GM12878 (cell line): Measurements from ENCODE around the gene SP8. TPM values are rescaled to one million over a fixed set of nuclear protein-coding genes. Genes with fewer than 3 reads are reported as not detected.

Experiments
- ATAC-seq: fragments of 200-7000 bp; cut with Tn5 transposase; 3 replicates; pipeline ENCODE4 v1.9.1; 2020; ENCODE audit warnings: mild to moderate bottlenecking, moderate library complexity
- BruUV-seq: library from RNA; stranded (reverse); fragments of 400-500 nt; replicated peaks from 2 replicates; lab custom pipeline; 2021; lab: Mats Ljungman, UMichigan
- CTCF ChIA-PET: fragments of 300-600 bp; sonication (Branson Sonifier 250); formaldehyde crosslinking; extraction: SDS; loops from one replicate; lab custom pipeline; 2021; ENCODE audit warnings: inconsistent platforms; lab: Yijun Ruan, JAX
- POLR2A ChIA-PET: fragments of 350-600 bp; formaldehyde crosslinking; extraction: SDS; loops from one replicate; lab custom pipeline; 2021; ENCODE audit warnings: inconsistent platforms; lab: Charles Lee
- RAD21 ChIA-PET: fragments of 300-600 bp; sonication (Branson Sonifier 250); formaldehyde crosslinking; loops from one replicate; lab custom pipeline; 2023; ENCODE audit warnings: antibody characterized with exemption; ENCODE audit not compliant: unreplicated experiment; lab: Charles Lee
- SMC1A ChIA-PET: fragments of 300-600 bp; sonication (Branson Sonifier 250); formaldehyde crosslinking; loops from one replicate; lab custom pipeline; 2023; ENCODE audit not compliant: unreplicated experiment, uncharacterized antibody; lab: Charles Lee
- DNase-seq: peaks from one replicate; pipeline ENCODE4 v3.0.0-alpha.2; 2011; ENCODE audit warnings: low read depth, low spot score
- FAIRE-seq: peaks from 3 replicates; lab custom pipeline; 2011; peaks lifted over from hg19 to GRCh38; lab: Jason Lieb, UNC
- H2AFZ ChIP-seq: 2 replicates; pipeline ENCODE4 v1.6.0; 2011; ENCODE audit warnings: low read depth, low read length, control low read depth; ENCODE audit not compliant: control insufficient read depth
- H3K27ac ChIP-seq: 2 replicates; pipeline ENCODE4 v1.5.1; 2011; ENCODE audit warnings: control low read depth; ENCODE audit not compliant: control insufficient read depth, insufficient read depth
- H3K27me3 ChIP-seq, 2 experiments: replicated peaks in 1 of 2; 2 replicates each; pipeline versions ENCODE4 v1.6.0 to v1.6.1; 2011; ENCODE audit warnings: low read length in 1 of 2; ENCODE audit not compliant: control insufficient read depth in 2 of 2, insufficient read depth in 2 of 2
- H3K36me3 ChIP-seq, 2 experiments: 2 replicates each; pipeline ENCODE4 v1.5.1; 2011; ENCODE audit warnings: low read length in 1 of 2; ENCODE audit not compliant: control insufficient read depth in 2 of 2, insufficient read depth in 2 of 2
- H3K4me1 ChIP-seq: 2 replicates; pipeline ENCODE4 v1.6.1; 2011; ENCODE audit warnings: mild to moderate bottlenecking, low read length, moderate library complexity, mixed read lengths; ENCODE audit not compliant: control insufficient read depth, insufficient read depth
- H3K4me2 ChIP-seq: 2 replicates; pipeline ENCODE4 v1.6.0; 2011; ENCODE audit warnings: control low read depth; ENCODE audit not compliant: control insufficient read depth, insufficient read depth
- H3K4me3 ChIP-seq: fragments of 200-600 bp; sonication (generic); 2 replicates; pipeline ENCODE4 v1.5.1; 2016
- H3K79me2 ChIP-seq: 2 replicates; pipeline ENCODE4 v1.6.0; 2011; ENCODE audit warnings: low read length; ENCODE audit not compliant: control insufficient read depth, insufficient read depth
- H3K9ac ChIP-seq: 2 replicates; pipeline ENCODE4 v1.8.0; 2011; ENCODE audit warnings: low read length, control low read depth, mixed read lengths; ENCODE audit not compliant: control insufficient read depth, insufficient read depth
- H3K9me3 ChIP-seq: replicated peaks from 3 replicates; pipeline ENCODE4 v1.5.1; 2011; ENCODE audit warnings: mild to moderate bottlenecking, low read length; ENCODE audit not compliant: control insufficient read depth, insufficient read depth
- H4K20me1 ChIP-seq: 2 replicates; pipeline ENCODE4 v1.6.0; 2011; ENCODE audit not compliant: control insufficient read depth, insufficient read depth
- ATF7 ChIP-seq: fragments of 450-650 bp; IDR thresholded peaks from 2 replicates; pipeline ENCODE4 v1.6.1; 2016; ENCODE audit warnings: low read depth, mild to moderate bottlenecking
- ESRRA ChIP-seq: IDR thresholded peaks from 2 replicates; pipeline ENCODE4 v1.6.1; 2012; ENCODE audit warnings: mild to moderate bottlenecking, low read length, improper control_type of control experiment
- MEF2A ChIP-seq: IDR thresholded peaks from 2 replicates; pipeline ENCODE4 v1.6.1; 2011; ENCODE audit warnings: low read depth, mild to moderate bottlenecking, low read length, moderate library complexity; ENCODE audit not compliant: insufficient read depth
- MLLT1 ChIP-seq: fragments of 450-650 bp; IDR thresholded peaks from 2 replicates; pipeline ENCODE4 v1.6.1; 2016; ENCODE audit warnings: mild to moderate bottlenecking
- MYB ChIP-seq: fragments of 150-350 bp; IDR thresholded peaks from 2 replicates; pipeline ENCODE4 v1.6.1; 2014; ENCODE audit warnings: mild to moderate bottlenecking, low read depth, low read length, borderline replicate concordance
- NBN ChIP-seq: fragments of 450-650 bp; IDR thresholded peaks from 2 replicates; pipeline ENCODE4 v1.6.1; 2016
- SREBF1 ChIP-seq: IDR thresholded peaks from 2 replicates; pipeline ENCODE4 v1.6.1; 2012; ENCODE audit warnings: mild to moderate bottlenecking, low read length
- ZBTB11 ChIP-seq: fragments of 450-650 bp; formaldehyde crosslinking; IDR thresholded peaks from 2 replicates; pipeline ENCODE4 v1.5.0; 2022; ENCODE audit warnings: mild to moderate bottlenecking, missing genetic modification characterization
- ZNF207 ChIP-seq: fragments of 450-650 bp; IDR thresholded peaks from 2 replicates; pipeline ENCODE4 v1.6.1; 2014; ENCODE audit warnings: antibody characterized with exemption, mild to moderate bottlenecking, borderline replicate concordance
- WGBS: methylation state at CpG from one replicate; pipeline ENCODE4 v1.1.6; 2016; ENCODE audit warnings: low lambda C conversion rate; ENCODE audit not compliant: insufficient replicate concordance, insufficient coverage; ENCODE audit errors: missing lambda C conversion rate; 5-methylcytosine and 5-hydroxymethylcytosine counted together
- in situ Hi-C: fragments of 300-500 bp; cut with MboI; formaldehyde crosslinking; loops from 9 replicates; pipeline ENCODE4 v1.14.3; 2018; ENCODE audit warnings: mixed read lengths
- intact Hi-C: fragments of 100-400 bp; cut with micrococcal nuclease; formaldehyde crosslinking; loops from one replicate; pipeline ENCODE4 v1.14.2; 2022; ENCODE audit not compliant: unreplicated experiment
- polyA plus RNA-seq, 11 experiments: library from polyadenylated mRNA; depleted of rRNA in 4 of 11; unstranded in 6 of 11; stranded (reverse) in 5 of 11; fragments of >200 nt; fragmentation: Nextera tagmentation in 4 of 11; fragmentation: Illumina TruSeq in 1 of 11; extraction: Ambion mirVana in 4 of 11; extraction: Trizol in 1 of 11; gene quantifications; 1 replicate in 1 of 11; 2 replicates in 10 of 11; pipeline versions ENCODE4 v1.2.1 to v1.2.3, GENCODE V29; 2011 to 2016; ENCODE audit warnings: inconsistent platforms in 2 of 11, missing spikeins in 2 of 11, low read depth in 1 of 11
- total RNA-seq, 4 experiments: library from RNA; depleted of rRNA in 3 of 4; stranded (reverse); fragments of >200 nt in 3 of 4; fragmentation: Illumina TruSeq in 1 of 4; extraction: Trizol in 1 of 4; gene quantifications; 2 replicates each; pipeline versions ENCODE4 v1.2.1 to v1.2.3, GENCODE V29; 2013 to 2021
- TF ChIP-seq, protein P1 (sequence below): fragments of 450-650 bp; IDR thresholded peaks from 2 replicates; pipeline ENCODE4 v1.6.1; 2014; ENCODE audit warnings: mild to moderate bottlenecking
- TF ChIP-seq, protein P2 (sequence below): fragments of 450-650 bp; IDR thresholded peaks from 2 replicates; pipeline ENCODE4 v1.6.1; 2017; ENCODE audit warnings: mild to moderate bottlenecking, moderate library complexity
- TF ChIP-seq, protein P3 (sequence below): IDR thresholded peaks from 2 replicates; pipeline ENCODE4 v1.6.1; 2011; ENCODE audit warnings: borderline replicate concordance, low read depth, mild to moderate bottlenecking, moderate library complexity, low read length; ENCODE audit not compliant: insufficient read depth, poor library complexity, severe bottlenecking

The SP8 gene
- total and polyA plus RNA-seq, 10 of the 15 experiments (the other 5 are each of a cell fraction or from before 2014, with no cell fraction given) = not detected

GRCh38 chr7:20745702-20746101, 41.0 kb downstream of the SP8 start:
- H3K4me2 ChIP-seq = no peak overlapping the region
- no TSS peak for BruUV-seq
- H2AFZ ChIP-seq = no peak overlapping the region
- DNase-seq (no peak), ATAC-seq (no peak), FAIRE-seq (no peak)
- ChIA-PET CTCF (no interaction called here), RAD21 (interaction anchor here (0.6 kb wide), 1 partner anchor 1367 kb away, joined by 3 read pairs; no protein-coding TSS in a partner anchor), SMC1A (no interaction called here), POLR2A (no interaction called here)
- H3K27me3 ChIP-seq = no peaks in the 10 kb centered on the region; a peak in 1 of 4 replicates
- H3K4me3 ChIP-seq = no peak overlapping the region
- no peaks in the 10 kb centered on the region for H3K9me3 ChIP-seq
- no peaks in the 10 kb centered on the region for H3K4me1 ChIP-seq
- no peaks in the 10 kb centered on the region for H4K20me1 ChIP-seq
- H3K9ac ChIP-seq = no peak overlapping the region
- in situ Hi-C loops = no loop called here
- no peaks in the 10 kb centered on the region for H3K79me2 ChIP-seq
- 42% methylated on average over 7 of the region's 7 CpGs for WGBS
- no peaks in the 10 kb centered on the region for H3K36me3 ChIP-seq
- intact Hi-C loops = no loop called here
- no peak overlapping the region for H3K27ac ChIP-seq
- no peak for TF ChIP-seq NBN
- TF ChIP-seq MLLT1 = no peak
- TF ChIP-seq, protein P1, sequence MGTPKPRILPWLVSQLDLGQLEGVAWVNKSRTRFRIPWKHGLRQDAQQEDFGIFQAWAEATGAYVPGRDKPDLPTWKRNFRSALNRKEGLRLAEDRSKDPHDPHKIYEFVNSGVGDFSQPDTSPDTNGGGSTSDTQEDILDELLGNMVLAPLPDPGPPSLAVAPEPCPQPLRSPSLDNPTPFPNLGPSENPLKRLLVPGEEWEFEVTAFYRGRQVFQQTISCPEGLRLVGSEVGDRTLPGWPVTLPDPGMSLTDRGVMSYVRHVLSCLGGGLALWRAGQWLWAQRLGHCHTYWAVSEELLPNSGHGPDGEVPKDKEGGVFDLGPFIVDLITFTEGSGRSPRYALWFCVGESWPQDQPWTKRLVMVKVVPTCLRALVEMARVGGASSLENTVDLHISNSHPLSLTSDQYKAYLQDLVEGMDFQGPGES = no peak
- TF ChIP-seq, protein P2, sequence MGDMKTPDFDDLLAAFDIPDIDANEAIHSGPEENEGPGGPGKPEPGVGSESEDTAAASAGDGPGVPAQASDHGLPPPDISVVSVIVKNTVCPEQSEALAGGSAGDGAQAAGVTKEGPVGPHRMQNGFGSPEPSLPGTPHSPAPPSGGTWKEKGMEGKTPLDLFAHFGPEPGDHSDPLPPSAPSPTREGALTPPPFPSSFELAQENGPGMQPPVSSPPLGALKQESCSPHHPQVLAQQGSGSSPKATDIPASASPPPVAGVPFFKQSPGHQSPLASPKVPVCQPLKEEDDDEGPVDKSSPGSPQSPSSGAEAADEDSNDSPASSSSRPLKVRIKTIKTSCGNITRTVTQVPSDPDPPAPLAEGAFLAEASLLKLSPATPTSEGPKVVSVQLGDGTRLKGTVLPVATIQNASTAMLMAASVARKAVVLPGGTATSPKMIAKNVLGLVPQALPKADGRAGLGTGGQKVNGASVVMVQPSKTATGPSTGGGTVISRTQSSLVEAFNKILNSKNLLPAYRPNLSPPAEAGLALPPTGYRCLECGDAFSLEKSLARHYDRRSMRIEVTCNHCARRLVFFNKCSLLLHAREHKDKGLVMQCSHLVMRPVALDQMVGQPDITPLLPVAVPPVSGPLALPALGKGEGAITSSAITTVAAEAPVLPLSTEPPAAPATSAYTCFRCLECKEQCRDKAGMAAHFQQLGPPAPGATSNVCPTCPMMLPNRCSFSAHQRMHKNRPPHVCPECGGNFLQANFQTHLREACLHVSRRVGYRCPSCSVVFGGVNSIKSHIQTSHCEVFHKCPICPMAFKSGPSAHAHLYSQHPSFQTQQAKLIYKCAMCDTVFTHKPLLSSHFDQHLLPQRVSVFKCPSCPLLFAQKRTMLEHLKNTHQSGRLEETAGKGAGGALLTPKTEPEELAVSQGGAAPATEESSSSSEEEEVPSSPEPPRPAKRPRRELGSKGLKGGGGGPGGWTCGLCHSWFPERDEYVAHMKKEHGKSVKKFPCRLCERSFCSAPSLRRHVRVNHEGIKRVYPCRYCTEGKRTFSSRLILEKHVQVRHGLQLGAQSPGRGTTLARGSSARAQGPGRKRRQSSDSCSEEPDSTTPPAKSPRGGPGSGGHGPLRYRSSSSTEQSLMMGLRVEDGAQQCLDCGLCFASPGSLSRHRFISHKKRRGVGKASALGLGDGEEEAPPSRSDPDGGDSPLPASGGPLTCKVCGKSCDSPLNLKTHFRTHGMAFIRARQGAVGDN = no peak
- no peak for TF ChIP-seq ATF7
- TF ChIP-seq, protein P3, sequence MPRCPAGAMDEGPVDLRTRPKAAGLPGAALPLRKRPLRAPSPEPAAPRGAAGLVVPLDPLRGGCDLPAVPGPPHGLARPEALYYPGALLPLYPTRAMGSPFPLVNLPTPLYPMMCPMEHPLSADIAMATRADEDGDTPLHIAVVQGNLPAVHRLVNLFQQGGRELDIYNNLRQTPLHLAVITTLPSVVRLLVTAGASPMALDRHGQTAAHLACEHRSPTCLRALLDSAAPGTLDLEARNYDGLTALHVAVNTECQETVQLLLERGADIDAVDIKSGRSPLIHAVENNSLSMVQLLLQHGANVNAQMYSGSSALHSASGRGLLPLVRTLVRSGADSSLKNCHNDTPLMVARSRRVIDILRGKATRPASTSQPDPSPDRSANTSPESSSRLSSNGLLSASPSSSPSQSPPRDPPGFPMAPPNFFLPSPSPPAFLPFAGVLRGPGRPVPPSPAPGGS = no peak
- no peak for TF ChIP-seq MYB
- no peak for TF ChIP-seq ZNF207
- TF ChIP-seq ESRRA = no peak
- no peak for TF ChIP-seq SREBF1
- no peak for TF ChIP-seq MEF2A
- TF ChIP-seq ZBTB11 = no peak
